ENCODE results near the gene PIP5K1C. TPM values are rescaled to one million over a fixed set of nuclear protein-coding genes. Genes with fewer than 3 reads are reported as not detected.

PIP5K1C gene
- total RNA-seq, 1 experiment from 2014 or later = 26.9 TPM

DNA sequence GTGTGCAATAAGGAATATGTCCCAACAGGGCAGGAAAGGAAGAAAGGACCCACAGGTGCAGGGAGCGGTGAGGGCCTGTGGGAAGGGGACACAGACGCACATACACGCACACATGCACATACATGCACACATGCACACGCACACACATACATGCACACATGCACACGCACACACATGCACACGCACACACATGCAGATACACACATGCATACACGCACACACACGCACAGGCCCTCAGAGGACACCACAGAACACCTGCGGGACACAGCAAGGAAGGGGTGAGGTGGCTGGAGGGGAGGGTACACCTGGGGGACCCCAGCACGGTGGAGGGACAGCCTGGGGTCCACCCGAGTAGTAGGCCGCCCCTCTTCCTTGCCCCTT lies 12.9 kb downstream of the PIP5K1C start (continued):
- no peak for TF ChIP-seq EZH2phosphoT487 (IDR thresholded peaks at IDR 0.05; ENCODE audit: borderline replicate concordance)
- no peak for TF ChIP-seq EGR1 (IDR thresholded peaks at IDR 0.05; ENCODE audit: low read depth)
- no peak for TF ChIP-seq EZH2 (IDR thresholded peaks at IDR 0.05)

- DNase-seq (ENCODE audit: low read depth, low spot score) (no peak), ATAC-seq (no peak)
- no peaks in the 10 kb centered on the region for H4K20me1 ChIP-seq (ENCODE audit: insufficient read depth)
- no peak overlapping the region for H3K4me2 ChIP-seq (ENCODE audit: low read length)
- no peaks in the 10 kb centered on the region for H3K36me3 ChIP-seq (ENCODE audit: control insufficient read depth in 1 of 2, insufficient read depth in 2 of 2, low read length in 2 of 2)
- no TSS peak for BruUV-seq (replicated peaks)
- RAD21 ChIA-PET (ENCODE audit: low non-redundant PET in 1 of 2, low total read pairs in 2 of 2, uncharacterized antibody in 2 of 2, unreplicated experiment in 2 of 2) = no interaction called here
- TF ChIP-seq, protein P1, sequence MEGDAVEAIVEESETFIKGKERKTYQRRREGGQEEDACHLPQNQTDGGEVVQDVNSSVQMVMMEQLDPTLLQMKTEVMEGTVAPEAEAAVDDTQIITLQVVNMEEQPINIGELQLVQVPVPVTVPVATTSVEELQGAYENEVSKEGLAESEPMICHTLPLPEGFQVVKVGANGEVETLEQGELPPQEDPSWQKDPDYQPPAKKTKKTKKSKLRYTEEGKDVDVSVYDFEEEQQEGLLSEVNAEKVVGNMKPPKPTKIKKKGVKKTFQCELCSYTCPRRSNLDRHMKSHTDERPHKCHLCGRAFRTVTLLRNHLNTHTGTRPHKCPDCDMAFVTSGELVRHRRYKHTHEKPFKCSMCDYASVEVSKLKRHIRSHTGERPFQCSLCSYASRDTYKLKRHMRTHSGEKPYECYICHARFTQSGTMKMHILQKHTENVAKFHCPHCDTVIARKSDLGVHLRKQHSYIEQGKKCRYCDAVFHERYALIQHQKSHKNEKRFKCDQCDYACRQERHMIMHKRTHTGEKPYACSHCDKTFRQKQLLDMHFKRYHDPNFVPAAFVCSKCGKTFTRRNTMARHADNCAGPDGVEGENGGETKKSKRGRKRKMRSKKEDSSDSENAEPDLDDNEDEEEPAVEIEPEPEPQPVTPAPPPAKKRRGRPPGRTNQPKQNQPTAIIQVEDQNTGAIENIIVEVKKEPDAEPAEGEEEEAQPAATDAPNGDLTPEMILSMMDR (IDR thresholded peaks at IDR 0.05 in 2 of 3, conservative IDR thresholded peaks at IDR 0.05 in 1 of 3; ENCODE audit: borderline replicate concordance in 1 of 3, insufficient read depth in 1 of 3, low read depth in 2 of 3, low read length in 2 of 3) = peak in 2 of 3 experiments; percentile 36 to 43; a peak in 4 of 6 replicates
- TF ChIP-seq, protein P2, sequence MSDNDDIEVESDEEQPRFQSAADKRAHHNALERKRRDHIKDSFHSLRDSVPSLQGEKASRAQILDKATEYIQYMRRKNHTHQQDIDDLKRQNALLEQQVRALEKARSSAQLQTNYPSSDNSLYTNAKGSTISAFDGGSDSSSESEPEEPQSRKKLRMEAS (IDR thresholded peaks at IDR 0.05) = no peak
- no peaks in the 10 kb centered on the region for H3K9me2 ChIP-seq (ENCODE audit: insufficient read depth)
- no peak overlapping the region for H3K4me3 ChIP-seq (replicated peaks in 1 of 2; ENCODE audit: low read depth in 1 of 2, low read length in 2 of 2)
- CTCF ChIA-PET = no interaction called here
- POLR2A ChIA-PET = no interaction called here
- H3K9ac ChIP-seq (ENCODE audit: low read length) = no peak overlapping the region
- H3K9me3 ChIP-seq (ENCODE audit: control insufficient read depth in 1 of 2, insufficient read depth in 1 of 2, low read depth in 1 of 2, low read length in 2 of 2) = no peaks in the 10 kb centered on the region
- no peak overlapping the region for H2AFZ ChIP-seq (ENCODE audit: low read depth, low read length, poor library complexity, severe bottlenecking)
- no peaks in the 10 kb centered on the region for H3K27me3 ChIP-seq (ENCODE audit: insufficient read depth, low read length)
- H3K27ac ChIP-seq (ENCODE audit: low read depth, low read length) = no peak overlapping the region
- intact Hi-C loops (cut with micrococcal nuclease) = no loop called here
- H3K4me1 ChIP-seq (ENCODE audit: control insufficient read depth in 1 of 2, insufficient read depth in 2 of 2, low read length in 2 of 2) = peaks cover 0 to 8% of the 10 kb centered on the region in 2 experiments; a peak in 2 of 4 replicates
- peaks cover 20% of the 10 kb centered on the region; the same call in 1 of the 2 replicates for H3K79me2 ChIP-seq (ENCODE audit: insufficient read depth, low read length)
Measured at GRCh38 chr19:3684817-3685410, 15.4 kb downstream of the PIP5K1C start.
